ENCODE measurements around the gene TSPAN13.

The TSPAN13 gene

DNA sequence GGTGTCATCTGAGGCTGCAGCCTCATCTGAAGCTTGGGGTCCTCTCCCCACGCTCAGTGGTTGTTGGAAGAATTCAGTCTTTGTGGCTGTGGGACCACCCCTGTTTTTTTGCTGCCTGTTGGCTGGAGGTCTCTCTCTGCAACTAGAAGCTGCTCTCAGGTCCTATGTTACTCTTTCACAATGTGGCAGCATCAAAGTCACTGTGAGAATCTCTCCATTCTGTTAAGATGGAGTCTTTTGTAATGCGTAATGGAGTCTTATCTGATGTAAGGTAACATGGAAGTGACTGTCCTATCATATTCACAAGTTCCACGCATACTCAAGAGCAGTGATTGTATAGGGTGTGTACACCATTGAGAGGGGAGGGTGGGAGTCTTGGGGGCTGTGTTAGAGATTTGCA, 24.9 kb downstream of the TSPAN13 start:
- no peak for DNase-seq

DNA sequence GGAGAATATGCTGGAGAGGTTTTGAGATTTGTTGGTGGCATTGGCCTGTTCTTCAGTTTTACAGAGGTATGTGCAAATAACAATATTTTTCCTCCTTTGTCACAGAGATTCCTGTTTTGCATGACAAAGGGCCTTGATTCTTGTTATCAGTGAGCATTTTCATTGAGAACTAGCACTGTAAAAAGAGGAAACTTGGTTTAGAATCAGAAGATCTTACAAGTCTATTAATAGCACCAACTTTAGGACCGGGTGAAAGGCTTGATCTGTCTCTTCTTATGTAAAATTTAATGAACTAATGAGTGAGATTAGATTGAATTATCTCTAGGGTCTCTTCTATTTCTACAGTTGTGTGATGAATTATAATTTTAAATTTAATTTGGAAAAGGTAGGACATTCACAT, 25.5 kb downstream of the TSPAN13 start:
- DNase-seq: no peak

DNA sequence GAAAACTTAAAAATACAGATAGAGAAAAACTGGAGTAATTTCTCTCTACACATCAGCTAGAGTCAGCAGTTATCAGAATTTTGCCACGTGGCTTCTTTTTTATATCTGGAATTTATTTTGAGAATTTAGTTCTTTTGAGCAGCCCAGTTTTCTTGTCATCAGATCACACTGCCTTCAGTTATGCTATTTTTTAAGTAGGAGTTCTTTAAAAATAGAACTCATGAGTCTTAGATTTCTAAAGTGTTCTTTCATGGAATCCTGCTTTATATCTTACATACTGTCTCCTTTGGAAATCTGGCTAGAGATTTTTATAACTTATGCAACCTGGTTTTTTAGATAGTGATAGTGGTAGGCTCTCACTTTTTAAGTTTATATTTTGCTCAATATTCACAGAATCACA, 27.0 kb downstream of the TSPAN13 start:
- no peak for DNase-seq

- DNase-seq: peak; percentile 16
Observed at GRCh38 chr7:16785321-16785720, 31.8 kb downstream of the TSPAN13 start.

DNA sequence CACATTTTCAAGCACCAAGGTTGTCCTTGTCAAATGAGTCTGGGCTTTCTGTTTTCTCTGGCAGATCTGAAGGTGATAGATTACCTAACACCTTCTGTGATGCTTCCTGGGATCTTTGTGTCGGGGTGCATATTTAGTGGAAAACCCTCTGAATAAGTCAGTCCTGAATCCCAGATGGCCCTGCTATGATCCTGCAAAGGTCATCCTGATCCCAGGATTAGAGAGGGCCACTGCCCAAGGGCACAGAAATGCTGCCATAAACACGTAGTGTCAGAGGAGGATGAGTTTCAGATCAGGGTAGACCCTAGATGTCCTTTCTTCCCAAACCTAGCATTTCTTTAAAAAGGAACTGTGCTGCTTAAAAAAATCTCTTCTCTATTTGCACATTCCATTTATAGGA, 32.3 kb downstream of the TSPAN13 start:
- no peak for DNase-seq

GRCh38 chr7:16786257-16786656, 32.7 kb downstream of the TSPAN13 start:
- DNase-seq: no peak

DNA sequence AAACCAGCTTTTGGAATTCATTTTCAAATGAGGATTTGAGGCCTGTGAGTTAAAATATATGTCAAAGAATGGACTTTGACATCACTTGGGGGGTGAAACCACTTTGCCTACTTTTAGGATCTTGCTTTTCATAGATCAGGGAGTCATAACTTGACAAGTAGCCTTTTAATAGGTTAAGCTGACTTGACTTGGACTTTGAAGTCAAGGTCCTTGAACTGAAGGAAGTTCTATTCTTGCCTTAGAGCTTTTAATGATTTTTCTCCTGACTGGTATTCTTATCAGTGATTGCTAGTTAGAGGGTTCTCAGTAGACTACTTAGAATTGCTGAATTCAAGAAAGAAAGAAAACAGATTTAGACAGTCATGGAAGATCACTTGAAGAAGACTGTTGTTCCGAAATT, 33.6 kb downstream of the TSPAN13 start:
- no peak for DNase-seq

DNA sequence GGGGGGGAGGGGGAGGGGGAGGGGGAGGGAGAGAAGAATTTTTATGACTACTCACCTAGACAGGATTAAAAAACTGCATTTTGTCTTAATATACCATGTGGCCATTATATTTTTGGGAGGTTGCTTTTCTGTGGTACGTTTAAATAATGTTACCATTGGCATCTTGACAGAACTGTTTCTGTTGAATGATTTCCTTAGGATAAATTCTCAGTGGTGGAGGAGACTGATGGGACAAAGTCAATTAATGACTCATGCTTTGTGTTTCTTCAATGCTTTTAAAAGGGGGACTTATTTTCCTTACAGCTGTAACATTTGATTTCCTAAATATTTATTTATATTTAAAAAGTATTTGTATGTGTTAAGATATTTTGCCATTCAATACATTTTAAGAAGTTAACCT, 37.5 kb downstream of the TSPAN13 start:
- DNase-seq: no peak

DNA sequence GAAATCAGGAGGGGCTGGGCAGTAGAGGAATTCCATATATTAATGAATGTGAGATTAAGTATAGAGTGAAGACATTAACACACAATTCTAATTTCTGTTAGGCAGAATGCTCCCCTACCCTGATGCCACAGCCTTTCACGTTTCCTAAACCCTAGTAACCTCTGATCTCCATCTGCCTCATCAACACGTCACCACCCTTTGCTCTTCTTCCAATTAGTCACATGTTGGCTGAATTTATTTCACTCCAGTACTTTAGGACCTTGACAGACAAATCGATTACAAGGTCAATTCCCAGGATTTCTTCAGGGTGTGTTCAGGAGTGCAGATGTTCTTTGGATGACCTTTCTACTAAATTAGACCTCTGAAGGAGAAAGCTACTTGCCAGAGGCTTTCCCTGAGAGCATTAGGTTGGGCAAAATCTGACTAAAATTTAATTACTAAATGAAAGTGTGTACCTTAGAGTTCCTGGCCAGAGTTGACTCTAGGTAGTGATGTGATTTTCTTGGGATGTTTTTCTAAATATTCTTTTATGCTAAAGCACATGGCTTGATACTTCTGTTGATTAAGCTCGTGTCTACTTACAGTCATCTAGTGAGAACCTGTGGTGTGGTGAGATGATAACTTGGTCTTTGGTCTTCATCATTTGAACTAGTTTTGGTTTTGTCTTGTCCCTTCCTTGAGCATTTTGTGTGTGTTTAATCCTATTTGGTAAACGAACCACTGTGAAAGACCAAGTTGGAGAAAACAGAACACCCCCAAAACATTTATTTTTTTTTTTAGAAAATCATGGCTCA, 38.5 kb downstream of the TSPAN13 start:
- DNase-seq: no peak

DNA sequence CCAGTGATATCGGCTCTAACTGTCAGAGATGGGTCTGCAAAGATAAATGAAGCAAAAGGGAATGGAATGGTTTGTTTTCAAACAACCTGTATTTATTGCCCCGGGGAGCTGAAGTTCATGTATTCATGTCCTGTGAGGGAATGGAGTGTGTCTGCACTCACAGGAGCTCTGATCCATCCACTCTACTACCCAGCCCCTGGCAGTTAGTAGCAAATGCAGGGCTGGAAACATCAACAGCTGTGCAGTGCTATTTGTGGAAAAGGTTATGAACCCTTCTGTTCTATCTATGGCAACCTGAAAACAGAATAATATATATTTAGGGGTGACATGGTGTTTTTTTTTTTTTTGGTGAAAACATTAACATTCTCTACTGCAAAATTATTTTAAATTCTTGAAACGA, 41.4 kb downstream of the TSPAN13 start:
- no peak for DNase-seq

GRCh38 chr7:16795624-16796023, 42.1 kb downstream of the TSPAN13 start:
- DNase-seq: peak; percentile 55

GRCh38 chr7:16801111-16801542, 47.6 kb downstream of the TSPAN13 start:
- DNase-seq: peak; percentile 60

DNA sequence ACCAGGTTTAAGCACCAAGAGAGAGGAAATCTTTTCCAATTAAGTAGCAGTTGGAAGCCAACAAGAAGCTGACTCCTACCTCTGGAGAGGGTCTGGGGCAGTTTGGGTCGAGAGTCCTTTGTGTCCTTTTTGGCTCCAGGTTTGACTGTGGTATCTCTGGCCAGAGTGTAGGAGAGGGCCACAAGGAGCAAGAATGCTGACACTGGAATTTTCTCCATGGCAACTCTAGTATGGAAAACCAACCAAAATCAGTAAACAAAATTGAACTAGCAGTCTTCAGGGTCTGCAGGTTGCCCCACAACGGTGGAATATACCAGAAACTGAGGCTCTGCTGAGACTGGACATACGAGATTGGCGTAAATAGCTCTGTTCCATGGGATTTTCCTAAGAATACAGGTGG, 48.0 kb downstream of the TSPAN13 start:
- DNase-seq: no peak

GRCh38 chr7:16803125-16803524, 49.6 kb downstream of the TSPAN13 start:
- no peak for DNase-seq

DNA sequence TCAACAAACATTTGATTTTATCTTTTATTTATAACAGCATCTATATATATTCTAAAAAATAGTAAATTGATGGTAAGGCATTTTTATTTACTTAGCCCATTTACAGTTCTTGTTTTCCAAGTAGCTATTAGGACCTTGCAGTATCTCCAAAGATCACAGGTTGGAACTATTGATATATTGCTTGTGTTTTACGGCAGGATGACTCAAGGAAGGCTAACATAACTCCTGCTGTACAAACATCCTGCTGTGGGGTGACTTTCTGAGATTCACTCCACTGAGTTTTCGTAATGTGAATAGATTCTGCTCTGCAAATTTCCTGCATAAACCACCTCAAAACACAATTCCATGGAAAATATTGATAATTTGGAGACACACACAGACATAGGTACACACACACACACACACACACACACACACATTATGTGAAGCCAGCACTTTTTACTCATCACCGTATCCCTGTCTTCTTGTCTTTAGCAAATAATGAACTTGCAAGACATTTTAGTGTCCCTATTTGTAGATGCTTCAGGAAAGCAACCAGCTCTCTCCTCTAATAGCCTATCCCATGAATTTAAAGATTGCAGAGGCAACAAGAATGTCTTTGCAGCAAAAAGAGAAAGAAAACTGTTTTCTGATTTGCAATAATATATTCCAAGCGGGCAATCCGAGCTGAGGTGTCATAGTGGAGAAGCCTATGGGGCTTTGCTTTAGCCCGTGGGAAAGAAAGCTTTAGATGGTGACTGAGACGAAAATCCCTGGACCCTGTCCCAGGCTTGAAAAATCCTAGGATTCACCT, 50.5 kb downstream of the TSPAN13 start:
- no peak for DNase-seq

DNA sequence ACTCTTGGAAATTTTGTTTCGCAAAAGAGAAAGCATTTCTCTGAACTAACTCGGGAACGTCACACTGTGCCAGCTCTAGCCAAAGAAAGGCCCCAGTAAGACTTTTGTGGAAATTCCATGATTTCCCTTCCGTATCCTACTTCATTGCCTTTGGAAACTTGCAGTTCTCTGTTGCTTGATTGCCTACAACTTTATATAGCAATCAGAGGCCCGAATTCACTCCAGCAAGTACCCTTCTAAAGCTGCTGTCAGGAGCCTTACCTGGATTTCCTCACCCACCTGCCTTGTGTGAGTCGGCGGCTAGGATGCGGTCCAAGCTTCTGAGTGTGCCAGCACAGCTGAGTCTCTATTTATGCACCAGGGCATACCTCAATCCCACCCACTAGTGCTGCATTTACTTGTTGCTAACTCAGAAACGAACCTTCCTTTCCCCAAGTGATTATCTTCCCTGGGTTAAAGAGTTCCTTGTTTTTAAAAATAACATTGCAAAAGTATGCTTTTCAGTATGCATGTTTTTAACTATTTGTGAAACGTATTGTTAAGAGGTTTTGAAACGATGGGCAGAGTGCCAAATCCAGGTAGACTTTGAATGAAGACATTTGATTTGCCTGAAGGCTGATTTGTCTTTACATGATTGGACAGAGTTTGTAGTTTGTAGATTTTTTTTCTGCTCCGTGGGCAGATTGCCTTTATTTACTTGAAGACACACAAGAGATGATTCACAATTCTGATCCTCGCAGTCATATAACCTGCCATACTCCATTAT, 51.3 kb downstream of the TSPAN13 start, which contains the start of gene AGR2:
AGR2 (minus strand) TSS at position 326 of the 766 bp plus-strand sequence. CDS start 3,203 bp downstream, outside the sequence.
- DNase-seq: no peak

- no peak for DNase-seq
Observed at GRCh38 chr7:16805441-16805840, 51.9 kb downstream of the TSPAN13 start.

- DNase-seq: no peak
Observed at GRCh38 chr7:16810112-16810511, 56.6 kb downstream of the TSPAN13 start.

- no peak for DNase-seq
Observed at GRCh38 chr7:16810573-16810972, 57.0 kb downstream of the TSPAN13 start.

GRCh38 chr7:16811551-16811950, 58.0 kb downstream of the TSPAN13 start:
- no peak for DNase-seq

DNA sequence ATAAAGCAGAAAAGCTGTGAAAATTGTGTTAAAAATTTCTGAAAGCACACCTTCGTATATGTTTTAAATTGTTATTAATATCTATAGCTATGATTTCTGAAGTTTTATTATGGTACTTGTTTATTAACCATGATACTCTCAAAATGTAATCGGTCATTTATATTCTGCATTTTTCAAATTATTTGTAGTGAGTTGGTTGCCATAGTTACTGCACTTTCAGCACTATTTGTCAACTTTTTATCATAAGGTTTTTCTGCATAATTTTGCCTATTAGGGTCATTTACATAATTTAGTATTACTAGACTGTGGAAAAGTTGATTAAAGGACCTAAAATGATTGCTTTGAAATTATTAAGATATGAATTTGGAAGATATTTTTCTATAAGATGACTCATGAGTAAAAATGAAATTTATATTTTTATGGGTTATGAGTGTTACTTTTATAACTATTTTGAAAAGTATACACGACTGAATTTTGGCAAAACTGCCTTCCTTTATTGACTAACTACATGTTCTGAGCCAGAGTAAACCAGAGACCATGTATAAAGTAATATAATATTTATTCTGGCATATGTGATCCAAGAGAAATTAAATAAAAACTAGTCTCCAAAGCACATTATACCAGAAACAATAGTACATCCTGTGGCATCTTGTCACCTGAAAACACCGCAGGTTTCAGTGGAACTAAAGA, 59.1 kb downstream of the TSPAN13 start:
- no peak for DNase-seq

DNA sequence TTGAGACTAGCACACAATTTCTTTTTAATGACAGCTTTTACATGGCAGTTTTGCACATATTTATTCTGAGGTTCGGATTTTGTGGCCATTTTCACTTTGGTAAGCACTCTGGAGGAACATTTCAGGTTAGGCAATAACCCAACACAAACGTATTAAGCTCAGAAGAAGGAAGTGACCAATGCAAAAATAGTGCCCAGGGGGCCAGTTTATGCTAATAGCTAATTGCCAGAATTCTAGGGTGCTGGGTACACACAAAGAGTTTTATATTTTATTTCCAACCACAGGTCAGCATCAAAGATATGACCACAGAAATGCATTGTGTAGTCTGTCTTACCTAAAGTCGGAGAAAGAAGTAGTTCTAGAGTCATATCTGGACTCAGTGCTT, 59.7 kb downstream of the TSPAN13 start:
- no peak for DNase-seq

GRCh38 chr7:16815001-16815400, 61.4 kb downstream of the TSPAN13 start:
- no peak for DNase-seq

Data from NCI-H1092 treated with DMSO at 0.1 percent for 48 hours (cell line).